WERI-Rb-1 (cell line): Measurements from ENCODE around the gene COPE.

Source experiments
- DNase-seq: peaks from one replicate; pipeline ENCODE4 v3.0.0-alpha.2; 2020
- H3K27ac ChIP-seq: fragments of 250-450 bp; sonication (Bioruptor Pico); 2 replicates; pipeline ENCODE4 v1.5.1; 2020; ENCODE audit warnings: mild to moderate bottlenecking, moderate library complexity
- H3K27me3 ChIP-seq: fragments of 250-450 bp; sonication (Bioruptor Pico); 2 replicates; pipeline ENCODE4 v1.5.1; 2021; ENCODE audit warnings: mild to moderate bottlenecking, low read depth, moderate library complexity; ENCODE audit not compliant: insufficient read depth, severe bottlenecking
- H3K36me3 ChIP-seq: fragments of 250-450 bp; sonication (Bioruptor Pico); 2 replicates; pipeline ENCODE4 v1.5.1; 2020; ENCODE audit warnings: mild to moderate bottlenecking, moderate library complexity
- H3K4me3 ChIP-seq: 2 replicates; pipeline ENCODE4 v1.5.1; 2011; ENCODE audit warnings: low read depth, mild to moderate bottlenecking, control low read depth, low read length
- H3K9me3 ChIP-seq: fragments of 250-450 bp; sonication (Bioruptor Pico); 2 replicates; pipeline ENCODE4 v1.5.1; 2021; ENCODE audit warnings: mild to moderate bottlenecking, moderate library complexity; ENCODE audit not compliant: severe bottlenecking
- TF ChIP-seq, protein P1 (sequence below): IDR thresholded peaks from 2 replicates; pipeline ENCODE4 v1.5.1; 2011; ENCODE audit warnings: low read depth, mild to moderate bottlenecking, control low read depth, inconsistent platforms, low read length

Gene COPE

GRCh38 chr19:18858906-18859646, 60.1 kb downstream of the COPE start:
- no peak overlapping the region for H3K4me3 ChIP-seq
- H3K27ac ChIP-seq, result no peak overlapping the region
- no peaks in the 10 kb centered on the region for H3K27me3 ChIP-seq
- no peak for DNase-seq
- peaks cover 99% of the 10 kb centered on the region for H3K36me3 ChIP-seq
- TF ChIP-seq, protein P1, sequence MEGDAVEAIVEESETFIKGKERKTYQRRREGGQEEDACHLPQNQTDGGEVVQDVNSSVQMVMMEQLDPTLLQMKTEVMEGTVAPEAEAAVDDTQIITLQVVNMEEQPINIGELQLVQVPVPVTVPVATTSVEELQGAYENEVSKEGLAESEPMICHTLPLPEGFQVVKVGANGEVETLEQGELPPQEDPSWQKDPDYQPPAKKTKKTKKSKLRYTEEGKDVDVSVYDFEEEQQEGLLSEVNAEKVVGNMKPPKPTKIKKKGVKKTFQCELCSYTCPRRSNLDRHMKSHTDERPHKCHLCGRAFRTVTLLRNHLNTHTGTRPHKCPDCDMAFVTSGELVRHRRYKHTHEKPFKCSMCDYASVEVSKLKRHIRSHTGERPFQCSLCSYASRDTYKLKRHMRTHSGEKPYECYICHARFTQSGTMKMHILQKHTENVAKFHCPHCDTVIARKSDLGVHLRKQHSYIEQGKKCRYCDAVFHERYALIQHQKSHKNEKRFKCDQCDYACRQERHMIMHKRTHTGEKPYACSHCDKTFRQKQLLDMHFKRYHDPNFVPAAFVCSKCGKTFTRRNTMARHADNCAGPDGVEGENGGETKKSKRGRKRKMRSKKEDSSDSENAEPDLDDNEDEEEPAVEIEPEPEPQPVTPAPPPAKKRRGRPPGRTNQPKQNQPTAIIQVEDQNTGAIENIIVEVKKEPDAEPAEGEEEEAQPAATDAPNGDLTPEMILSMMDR, result no peak
- no peaks in the 10 kb centered on the region for H3K9me3 ChIP-seq

DNA sequence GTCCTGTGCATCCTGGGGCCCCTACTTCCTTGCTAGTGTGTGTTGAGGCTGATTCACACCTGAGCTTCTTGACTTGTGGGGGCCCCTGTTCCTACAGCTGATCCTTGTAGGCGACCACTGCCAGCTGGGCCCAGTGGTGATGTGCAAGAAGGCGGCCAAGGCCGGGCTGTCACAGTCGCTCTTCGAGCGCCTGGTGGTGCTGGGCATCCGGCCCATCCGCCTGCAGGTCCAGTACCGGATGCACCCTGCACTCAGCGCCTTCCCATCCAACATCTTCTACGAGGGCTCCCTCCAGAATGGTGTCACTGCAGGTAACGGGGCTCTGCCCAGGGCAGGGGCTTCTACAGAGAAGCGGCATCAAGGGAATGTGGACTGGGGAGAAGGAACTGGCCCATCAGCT, 62.0 kb downstream of the COPE start:
- Histone ChIP-seq H3K4me3 (no peak overlapping the region), H3K36me3 (peaks cover 98% of the 10 kb centered on the region), H3K9me3 (no peaks in the 10 kb centered on the region), H3K27me3 (no peaks in the 10 kb centered on the region), H3K27ac (no peak overlapping the region)
- TF ChIP-seq, protein P1, result no peak
- DNase-seq, result no peak

DNA sequence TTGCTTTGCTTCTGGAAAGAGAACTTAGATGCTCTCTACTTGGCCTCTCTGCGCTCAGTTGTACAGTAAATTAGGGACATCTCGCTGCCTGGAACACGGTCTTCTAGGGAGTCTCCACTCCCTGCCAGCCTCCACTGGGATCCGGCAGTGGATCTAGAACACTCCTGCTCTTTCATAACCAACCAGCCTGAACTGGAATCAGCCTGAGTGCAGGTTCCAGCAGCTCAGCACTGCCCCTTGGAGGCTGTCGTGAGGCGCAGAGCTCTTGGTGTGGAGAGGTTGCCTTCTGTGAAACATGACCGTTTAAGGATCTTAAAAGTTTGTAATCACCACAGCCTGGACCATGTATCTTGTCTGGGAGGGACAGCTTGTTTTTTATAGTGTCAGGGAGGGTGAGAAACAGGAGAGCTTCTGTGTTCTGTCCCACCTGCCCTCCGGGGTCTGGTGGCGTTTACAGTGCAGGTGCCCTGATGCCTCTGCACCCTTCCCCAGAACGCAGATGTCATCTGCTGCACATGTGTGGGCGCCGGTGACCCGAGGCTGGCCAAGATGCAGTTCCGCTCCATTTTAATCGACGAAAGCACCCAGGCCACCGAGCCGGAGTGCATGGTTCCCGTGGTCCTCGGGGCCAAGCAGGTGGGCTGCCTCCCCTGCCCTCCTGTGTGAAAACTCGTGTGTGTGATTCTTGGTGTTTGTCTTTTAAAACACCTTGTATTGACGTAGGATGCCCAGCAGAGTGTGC, 62.6 kb downstream of the COPE start:
- Histone ChIP-seq H3K9me3 (no peaks in the 10 kb centered on the region), H3K27ac (0 out of 2 replicates have a peak overlapping the region, but pooled peaks have one; percentile 14), H3K27me3 (no peaks in the 10 kb centered on the region), H3K36me3 (peaks cover 98% of the 10 kb centered on the region), H3K4me3 (no peak overlapping the region)
- TF ChIP-seq, protein P1, result peak; percentile 69
- peak; percentile 57 for DNase-seq

GRCh38 chr19:18855647-18856384, 63.4 kb downstream of the COPE start:
- H3K27ac ChIP-seq, result 0 out of 2 replicates have a peak overlapping the region, but pooled peaks have one; percentile 14
- no peaks in the 10 kb centered on the region for H3K9me3 ChIP-seq
- no peak overlapping the region for H3K4me3 ChIP-seq
- no peak for DNase-seq
- no peaks in the 10 kb centered on the region for H3K27me3 ChIP-seq
- peaks cover 98% of the 10 kb centered on the region for H3K36me3 ChIP-seq
- TF ChIP-seq, protein P1, result no peak

DNA sequence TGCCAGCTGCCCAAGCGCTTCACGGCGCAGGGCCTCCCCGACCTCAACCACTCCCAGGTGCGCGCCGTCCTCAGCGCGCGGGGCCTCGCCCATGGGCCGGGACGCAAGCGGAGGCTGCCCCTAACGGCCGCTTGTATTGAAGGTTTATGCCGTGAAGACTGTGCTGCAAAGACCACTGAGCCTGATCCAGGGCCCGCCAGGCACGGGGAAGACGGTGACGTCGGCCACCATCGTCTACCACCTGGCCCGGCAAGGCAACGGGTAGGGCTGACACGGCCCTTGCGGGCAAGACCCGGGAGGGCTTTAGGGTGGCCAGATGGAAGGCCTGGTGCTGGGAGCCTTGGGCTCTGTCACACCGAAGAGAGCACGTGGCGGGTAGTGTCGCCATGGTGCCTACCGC, 64.2 kb downstream of the COPE start:
- Histone ChIP-seq H3K27ac (no peak overlapping the region), H3K9me3 (no peaks in the 10 kb centered on the region), H3K4me3 (no peak overlapping the region), H3K27me3 (no peaks in the 10 kb centered on the region), H3K36me3 (peaks cover 98% of the 10 kb centered on the region)
- TF ChIP-seq, protein P1, result no peak
- no peak for DNase-seq
